ENCODE data around the gene GPHN. TPM values are rescaled to one million over a fixed set of nuclear protein-coding genes. Genes with fewer than 3 reads are reported as not detected.

The GPHN gene
- total RNA-seq, 1 donor from 2014 or later = 8.8 TPM

DNA sequence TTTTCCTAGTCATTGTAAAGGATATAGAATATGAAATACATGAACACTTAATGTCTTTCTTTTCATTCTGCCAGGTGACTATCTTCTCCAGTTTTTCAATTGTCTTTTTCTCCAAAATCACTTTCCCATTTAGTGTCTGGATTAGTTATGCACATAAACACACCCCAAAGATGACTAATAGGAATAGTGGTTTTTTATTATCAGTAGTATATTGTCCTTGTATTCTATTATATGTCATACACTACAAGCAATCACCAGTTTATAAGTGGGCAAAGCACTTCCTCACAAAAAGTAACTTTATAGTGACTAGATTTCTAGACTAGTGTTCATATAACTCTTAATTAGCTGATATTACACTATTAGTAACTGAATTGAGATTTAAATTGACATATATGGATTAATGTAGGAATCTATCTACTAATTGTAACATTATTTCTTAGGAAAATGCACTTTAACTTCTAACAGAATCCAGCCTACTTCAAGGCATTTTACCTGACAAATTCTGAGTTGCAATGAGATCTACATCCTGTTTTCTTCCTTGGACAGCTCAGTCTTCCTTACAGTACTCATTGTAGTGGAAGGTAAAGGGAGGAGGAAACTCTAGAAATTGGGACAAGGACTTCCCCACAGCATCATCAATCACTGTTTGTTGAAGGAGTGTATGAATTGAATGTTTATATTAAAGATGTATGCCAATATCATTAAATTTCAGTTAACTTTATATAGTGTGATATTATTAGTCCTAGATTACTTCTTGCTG lies 495.2 kb downstream of the GPHN start:
- TF ChIP-seq, protein P1, sequence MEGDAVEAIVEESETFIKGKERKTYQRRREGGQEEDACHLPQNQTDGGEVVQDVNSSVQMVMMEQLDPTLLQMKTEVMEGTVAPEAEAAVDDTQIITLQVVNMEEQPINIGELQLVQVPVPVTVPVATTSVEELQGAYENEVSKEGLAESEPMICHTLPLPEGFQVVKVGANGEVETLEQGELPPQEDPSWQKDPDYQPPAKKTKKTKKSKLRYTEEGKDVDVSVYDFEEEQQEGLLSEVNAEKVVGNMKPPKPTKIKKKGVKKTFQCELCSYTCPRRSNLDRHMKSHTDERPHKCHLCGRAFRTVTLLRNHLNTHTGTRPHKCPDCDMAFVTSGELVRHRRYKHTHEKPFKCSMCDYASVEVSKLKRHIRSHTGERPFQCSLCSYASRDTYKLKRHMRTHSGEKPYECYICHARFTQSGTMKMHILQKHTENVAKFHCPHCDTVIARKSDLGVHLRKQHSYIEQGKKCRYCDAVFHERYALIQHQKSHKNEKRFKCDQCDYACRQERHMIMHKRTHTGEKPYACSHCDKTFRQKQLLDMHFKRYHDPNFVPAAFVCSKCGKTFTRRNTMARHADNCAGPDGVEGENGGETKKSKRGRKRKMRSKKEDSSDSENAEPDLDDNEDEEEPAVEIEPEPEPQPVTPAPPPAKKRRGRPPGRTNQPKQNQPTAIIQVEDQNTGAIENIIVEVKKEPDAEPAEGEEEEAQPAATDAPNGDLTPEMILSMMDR (conservative IDR thresholded peaks at IDR 0.05; ENCODE audit: low read depth, low read length) = no peak
- H3K4me3 ChIP-seq (ENCODE audit: low read depth, low read length) = no peak overlapping the region
- no peak for DNase-seq (ENCODE audit: low read depth)

DNA sequence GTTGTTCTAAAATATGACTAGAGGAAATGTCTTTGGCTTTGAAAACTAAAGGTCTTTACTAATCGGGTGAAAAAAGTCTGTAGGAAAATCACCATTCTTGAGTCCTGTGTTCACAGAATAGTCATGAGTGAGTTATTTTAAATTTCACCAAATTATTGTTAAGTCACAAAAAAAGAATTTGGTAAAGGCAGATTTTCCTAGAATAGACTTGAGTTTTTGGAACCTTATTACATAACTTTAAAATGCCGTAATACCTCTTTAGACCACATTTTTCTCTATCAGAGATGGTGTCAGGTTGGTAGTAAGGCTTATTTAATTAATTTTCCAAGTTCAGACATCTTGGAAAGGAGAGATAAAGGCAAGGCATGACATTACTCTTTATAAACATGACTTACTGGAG lies 496.6 kb downstream of the GPHN start:
- DNase-seq (ENCODE audit: low read depth) = no peak
- TF ChIP-seq, protein P1 (conservative IDR thresholded peaks at IDR 0.05; ENCODE audit: low read depth, low read length) = no peak
- H3K4me3 ChIP-seq (ENCODE audit: low read depth, low read length) = no peak overlapping the region

DNA sequence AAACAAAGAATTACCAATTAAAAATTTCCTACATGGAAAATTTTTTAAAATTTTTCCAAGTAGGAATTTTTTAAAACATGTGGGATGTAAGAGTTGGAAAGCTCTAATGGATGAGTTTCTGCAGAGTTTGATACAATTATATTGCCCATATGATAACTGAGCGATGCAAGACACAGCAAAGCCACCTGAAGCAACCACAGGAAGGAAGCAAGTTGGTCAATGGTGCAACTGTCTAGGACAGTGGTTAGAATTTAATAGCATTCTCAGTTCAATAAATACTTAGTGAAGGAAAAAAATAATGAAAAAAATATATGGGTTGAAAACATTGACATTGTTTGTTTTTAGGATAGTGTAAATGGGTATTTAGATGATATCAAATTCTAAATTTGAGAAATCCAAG lies 502.7 kb downstream of the GPHN start:
- no peak for DNase-seq (ENCODE audit: low read depth)
- no peak overlapping the region for H3K4me3 ChIP-seq (ENCODE audit: low read depth, low read length)
- TF ChIP-seq, protein P1 (conservative IDR thresholded peaks at IDR 0.05; ENCODE audit: low read depth, low read length) = no peak

DNA sequence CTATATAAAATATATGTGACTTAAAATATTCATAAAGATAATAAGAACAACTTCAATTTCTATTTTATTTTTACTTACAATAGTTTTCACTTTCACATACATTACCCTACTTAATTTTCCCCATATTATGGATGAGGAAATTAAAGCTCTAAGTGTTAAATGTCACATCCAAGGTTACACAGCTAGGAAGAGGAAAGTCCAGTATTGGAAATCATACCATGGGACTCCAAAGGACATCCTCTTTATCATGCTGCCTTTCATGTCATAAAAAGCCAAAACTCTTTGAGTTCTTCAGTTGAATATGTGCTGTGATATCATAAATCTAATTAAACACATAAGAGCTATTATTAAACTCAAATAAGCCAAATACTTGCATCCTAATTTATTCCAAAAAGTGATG lies 508.9 kb downstream of the GPHN start:
- H3K4me3 ChIP-seq (ENCODE audit: low read depth, low read length) = no peak overlapping the region
- DNase-seq (ENCODE audit: low read depth) = no peak
- TF ChIP-seq, protein P1 (conservative IDR thresholded peaks at IDR 0.05; ENCODE audit: low read depth, low read length) = no peak

DNA sequence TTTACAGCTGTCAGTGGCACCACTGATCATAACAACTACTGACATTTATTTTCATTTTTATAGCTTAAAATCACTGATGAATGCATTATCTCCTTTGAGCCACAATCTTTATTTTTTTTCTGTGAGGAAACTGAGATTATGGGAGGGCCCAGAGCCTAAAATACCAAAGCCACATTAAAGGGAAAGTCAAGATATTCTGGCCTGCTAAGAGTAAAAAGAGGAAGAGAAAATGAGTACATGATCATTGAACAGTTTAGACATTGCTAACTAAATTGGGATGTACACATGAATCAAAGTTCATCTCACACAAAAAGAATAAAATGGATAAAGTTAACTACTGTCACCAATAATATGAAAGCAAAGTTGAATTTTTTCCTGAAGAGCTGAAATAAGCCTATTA lies 510.8 kb downstream of the GPHN start:
- TF ChIP-seq, protein P1 (conservative IDR thresholded peaks at IDR 0.05; ENCODE audit: low read depth, low read length) = no peak
- DNase-seq (ENCODE audit: low read depth) = no peak
- no peak overlapping the region for H3K4me3 ChIP-seq (ENCODE audit: low read depth, low read length)

DNA sequence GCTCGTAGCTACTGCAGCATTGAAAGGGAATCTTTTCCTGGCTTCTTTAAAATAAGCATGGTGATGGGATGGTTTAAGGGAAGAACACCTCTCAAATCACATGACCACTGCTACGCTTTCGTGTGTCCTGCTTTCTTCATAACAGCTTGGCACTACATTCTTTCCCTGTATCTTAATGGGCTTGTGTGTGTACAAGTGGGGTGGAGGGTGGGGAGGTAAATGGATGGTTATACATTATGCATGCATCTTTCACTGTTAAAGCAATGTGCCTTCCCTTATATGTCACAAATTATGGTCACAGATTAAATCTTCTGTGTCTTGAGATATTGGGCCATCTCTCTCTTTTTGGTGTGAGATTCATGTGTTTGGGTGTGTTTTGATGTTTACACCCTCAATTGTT lies 511.8 kb downstream of the GPHN start:
- no peak for DNase-seq (ENCODE audit: low read depth)
- H3K4me3 ChIP-seq (ENCODE audit: low read depth, low read length) = no peak overlapping the region
- TF ChIP-seq, protein P1 (conservative IDR thresholded peaks at IDR 0.05; ENCODE audit: low read depth, low read length) = no peak

Data from epithelial cell of proximal tubule (primary cell).